ENCODE data around the gene TEN1.
"Not testable (repeated sequence)": the region's sequence is repeated elsewhere in the genome, so short reads cannot be mapped to it uniquely, and the experiment has no call there.

- TF ChIP-seq, protein P1, sequence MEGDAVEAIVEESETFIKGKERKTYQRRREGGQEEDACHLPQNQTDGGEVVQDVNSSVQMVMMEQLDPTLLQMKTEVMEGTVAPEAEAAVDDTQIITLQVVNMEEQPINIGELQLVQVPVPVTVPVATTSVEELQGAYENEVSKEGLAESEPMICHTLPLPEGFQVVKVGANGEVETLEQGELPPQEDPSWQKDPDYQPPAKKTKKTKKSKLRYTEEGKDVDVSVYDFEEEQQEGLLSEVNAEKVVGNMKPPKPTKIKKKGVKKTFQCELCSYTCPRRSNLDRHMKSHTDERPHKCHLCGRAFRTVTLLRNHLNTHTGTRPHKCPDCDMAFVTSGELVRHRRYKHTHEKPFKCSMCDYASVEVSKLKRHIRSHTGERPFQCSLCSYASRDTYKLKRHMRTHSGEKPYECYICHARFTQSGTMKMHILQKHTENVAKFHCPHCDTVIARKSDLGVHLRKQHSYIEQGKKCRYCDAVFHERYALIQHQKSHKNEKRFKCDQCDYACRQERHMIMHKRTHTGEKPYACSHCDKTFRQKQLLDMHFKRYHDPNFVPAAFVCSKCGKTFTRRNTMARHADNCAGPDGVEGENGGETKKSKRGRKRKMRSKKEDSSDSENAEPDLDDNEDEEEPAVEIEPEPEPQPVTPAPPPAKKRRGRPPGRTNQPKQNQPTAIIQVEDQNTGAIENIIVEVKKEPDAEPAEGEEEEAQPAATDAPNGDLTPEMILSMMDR (IDR thresholded peaks at IDR 0.05): not testable (repeated sequence)
- not testable (repeated sequence) for TF ChIP-seq EP300 (IDR thresholded peaks at IDR 0.05)
Measured at GRCh38 chr17:76042868-76043267, 63.8 kb downstream of the TEN1 start.

Measured in esophagus muscularis mucosa (tissue), 3 donors.